AG09319 (cell line): ENCODE results near the gene STK32C.

Source experiments
- DNase-seq: peaks from one replicate; pipeline ENCODE4 v3.0.0-alpha.2; 2010; ENCODE audit warnings: low read depth; ENCODE audit errors: extremely low read depth
- CTCF ChIP-seq: IDR thresholded peaks from 2 replicates; pipeline ENCODE4 v1.5.1; 2011; ENCODE audit warnings: low read depth, mild to moderate bottlenecking, inconsistent platforms, low read length, moderate library complexity

Gene STK32C

GRCh38 chr10:132241086-132241485 is 66.7 kb downstream of the STK32C start:
- no peak for TF ChIP-seq CTCF
- DNase-seq = no peak

GRCh38 chr10:132240581-132240980 is 67.2 kb downstream of the STK32C start:
- DNase-seq = no peak
- no peak for TF ChIP-seq CTCF

GRCh38 chr10:132240156-132240555 is 67.6 kb downstream of the STK32C start:
- no peak for DNase-seq
- TF ChIP-seq CTCF = no peak

GRCh38 chr10:132239126-132240031 is 68.4 kb downstream of the STK32C start:
- no peak for DNase-seq
- TF ChIP-seq CTCF = no peak

- DNase-seq = no peak
- no peak for TF ChIP-seq CTCF
These were observed 69.2 kb downstream of the STK32C start for GRCh38 chr10:132238371-132239125.

GRCh38 chr10:132237871-132238270 is 69.9 kb downstream of the STK32C start:
- no peak for DNase-seq
- no peak for TF ChIP-seq CTCF

- no peak for TF ChIP-seq CTCF
- DNase-seq = no peak
These were observed 70.4 kb downstream of the STK32C start for GRCh38 chr10:132237396-132237795.
